HepG2 (cell line): ENCODE measurements around the gene PTPRE. TPM values are rescaled to one million over a fixed set of nuclear protein-coding genes. Genes with fewer than 3 reads are reported as not detected.

Source experiments
- ATF7 ChIP-seq, 2 experiments: fragments of 450-650 bp in 1 of 2; sonication (generic) in 1 of 2; formaldehyde crosslinking in 1 of 2; IDR thresholded peaks; 2 replicates each; pipeline versions ENCODE4 v1.4.0 to v1.6.1; 2016 to 2020; ENCODE audit warnings: antibody characterized with exemption in 1 of 2, mild to moderate bottlenecking in 1 of 2, missing genetic modification reagents in 1 of 2
- CENPX ChIP-seq: sonication (generic); formaldehyde crosslinking; IDR thresholded peaks from 2 replicates; pipeline ENCODE4 v1.9.0; 2021; ENCODE audit warnings: mild to moderate bottlenecking, missing genetic modification reagents, moderate library complexity
- GZF1 ChIP-seq: sonication (generic); formaldehyde crosslinking; IDR thresholded peaks from 2 replicates; pipeline ENCODE4 v1.5.1; 2020; ENCODE audit warnings: mild to moderate bottlenecking, missing genetic modification reagents
- MBNL3 ChIP-seq: fragments of 250-450 bp; sonication (Bioruptor Pico); conservative IDR thresholded peaks from 2 replicates; pipeline ENCODE4 v1.8.0; 2022; ENCODE audit warnings: mild to moderate bottlenecking, inconsistent platforms
- PBX3 ChIP-seq: sonication (generic); formaldehyde crosslinking; IDR thresholded peaks from 2 replicates; pipeline ENCODE4 v1.8.1; 2023; ENCODE audit warnings: missing genetic modification reagents, inconsistent platforms, borderline replicate concordance
- RFX1 ChIP-seq: fragments of 450-650 bp; IDR thresholded peaks from 2 replicates; pipeline ENCODE4 v1.6.1; 2017
- ZNF318 ChIP-seq: sonication (generic); formaldehyde crosslinking; IDR thresholded peaks from 2 replicates; pipeline ENCODE4 v1.4.0; 2020; ENCODE audit warnings: mild to moderate bottlenecking, missing genetic modification reagents
- ZNF670 ChIP-seq: sonication (generic); formaldehyde crosslinking; IDR thresholded peaks from 2 replicates; pipeline ENCODE4 v1.8.0; 2022; ENCODE audit warnings: mild to moderate bottlenecking, missing genetic modification reagents, borderline replicate concordance
- ZNF772 ChIP-seq: sonication (generic); formaldehyde crosslinking; IDR thresholded peaks from 2 replicates; pipeline ENCODE4 v1.5.0; 2020; ENCODE audit warnings: mild to moderate bottlenecking, missing genetic modification reagents
- polyA plus RNA-seq, 8 experiments: library from polyadenylated mRNA; depleted of rRNA in 3 of 8; stranded (reverse) in 7 of 8; unstranded in 1 of 8; fragments of >200 nt; fragmentation: Illumina TruSeq in 4 of 8; extraction: Trizol in 4 of 8; gene quantifications; 2 replicates each; pipeline versions ENCODE4 v1.2.1 to v1.2.3, GENCODE V29; 2011 to 2016; ENCODE audit warnings: low read depth in 4 of 8, missing spikeins in 1 of 8, mixed read lengths in 1 of 8; ENCODE audit not compliant: insufficient read depth in 1 of 8
- total RNA-seq, 5 experiments: library from RNA; depleted of rRNA; stranded (reverse); fragments of >200 nt; fragmentation: Illumina TruSeq; extraction: Trizol; gene quantifications; 2 replicates each; pipeline ENCODE4 v1.2.3, GENCODE V29; 2016; ENCODE audit warnings: low read depth in 1 of 5

Gene PTPRE
- total and polyA plus RNA-seq, 2 of the 13 experiments (the other 11 are each of a cell fraction or from before 2014, with no cell fraction given), result 0.01 to 0.02 TPM

GRCh38 chr10:127860592-127860991 is 46.3 kb upstream of the PTPRE start (continued):
- no peak for TF ChIP-seq ZNF318 (CRISPR knock-in tag)
- no peak for TF ChIP-seq RFX1
- TF ChIP-seq ATF7 (IDR thresholded peaks at IDR 0.05), result no peak
- TF ChIP-seq ATF7 (CRISPR knock-in tag; IDR thresholded peaks at IDR 0.05), result no peak
- no peak for TF ChIP-seq ZNF772 (CRISPR knock-in tag)
- no peak for TF ChIP-seq CENPX (CRISPR knock-in tag)
- no peak for TF ChIP-seq GZF1
- TF ChIP-seq PBX3 (CRISPR knock-in tag), result no peak
- no peak for TF ChIP-seq MBNL3 (CRISPR knock-in tag)
- no peak for TF ChIP-seq ZNF670 (CRISPR knock-in tag)
